Measurements from ENCODE around the gene SLC50A1. TPM values are rescaled to one million over a fixed set of nuclear protein-coding genes. Genes with fewer than 3 reads are reported as not detected.
"Not testable (repeated sequence)": the region's sequence is repeated elsewhere in the genome, so short reads cannot be mapped to it uniquely, and the experiment has no call there.

SLC50A1 gene
- total RNA-seq, 1 experiment from 2014 or later, result 24.9 TPM

DNA sequence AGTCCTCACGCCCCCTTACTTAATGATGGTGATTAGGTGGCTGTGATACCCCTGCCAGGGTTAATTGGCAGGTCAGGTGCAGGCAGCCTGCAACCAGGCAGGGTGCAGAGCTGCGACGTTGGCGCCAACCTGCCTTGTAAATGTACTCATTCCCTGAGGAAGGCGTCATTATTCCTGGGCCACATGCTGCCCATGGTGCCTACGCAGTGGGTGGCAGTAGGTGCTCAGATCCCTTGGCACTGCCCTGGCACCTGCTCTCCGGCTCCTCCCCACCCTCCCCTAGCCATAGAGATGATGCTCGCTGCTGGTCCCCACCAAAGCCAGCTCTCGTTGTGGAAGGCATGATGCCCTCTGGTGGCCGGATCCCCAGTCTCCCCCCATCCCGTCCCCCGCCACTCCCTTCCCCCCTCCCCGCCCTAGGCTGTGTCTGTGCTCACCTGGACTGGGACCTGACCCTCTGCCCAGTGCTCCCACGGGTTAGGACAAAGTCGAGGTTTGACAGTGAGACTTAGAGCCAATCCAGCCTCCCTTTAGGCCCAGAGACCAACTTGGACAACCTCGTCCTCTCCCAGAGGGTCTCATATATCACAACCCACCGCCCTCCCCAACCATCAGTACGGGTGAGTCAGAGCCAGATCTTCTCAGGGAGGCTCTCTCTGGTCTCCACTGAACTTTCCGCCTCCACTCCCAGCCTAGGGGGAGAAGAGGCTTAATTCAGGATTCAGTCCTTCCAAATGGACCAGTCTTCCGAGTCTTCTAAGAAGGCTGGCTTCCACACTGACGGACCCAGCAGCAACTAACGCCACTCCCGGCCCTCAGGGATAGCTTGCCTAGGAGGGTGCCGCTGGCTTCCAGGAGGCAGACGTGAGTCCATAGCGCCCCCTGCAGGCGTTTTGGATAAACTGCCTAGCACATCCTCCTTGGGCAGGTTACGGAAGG, 31.8 kb downstream of the SLC50A1 start:
- peaks cover 3 to 22% (median 13%) of the 10 kb centered on the region in 3 experiments for H3K36me3 Mint-ChIP-seq (ENCODE audit: insufficient read depth in 1 of 3, low read depth in 3 of 3)
- no peak overlapping the region for H3K4ac ChIP-seq (ENCODE audit: low read depth, low read length)
- no peaks in the 10 kb centered on the region; the same call in 1 of the 2 replicates for H3K79me2 ChIP-seq (ENCODE audit: insufficient read depth, low read length)
- H3K9me3 ChIP-seq (ENCODE audit: control insufficient read depth, low read depth, low read length), result no peaks in the 10 kb centered on the region
- peaks cover 4 to 5% of the 10 kb centered on the region in 2 experiments; a peak in 4 of 5 replicates for H3K9me3 Mint-ChIP-seq
- H3K4me1 ChIP-seq (ENCODE audit: insufficient read depth, low read length), result no peaks in the 10 kb centered on the region
- H3K27me3 ChIP-seq (ENCODE audit: insufficient read depth, low read length), result no peaks in the 10 kb centered on the region
- H3K27ac Mint-ChIP-seq, result peak overlapping the region in 2 of 3 experiments; percentile 83 to 96; a peak in 4 of 7 replicates
- H4K5ac ChIP-seq (ENCODE audit: insufficient read length, low read depth, low read length), result no peak overlapping the region
- peak overlapping the region; percentile 69 to 89 for H3K4me3 Mint-ChIP-seq
- H2BK20ac ChIP-seq (ENCODE audit: low read depth, low read length, poor library complexity, severe bottlenecking), result no peak overlapping the region
- peaks cover 10% of the 10 kb centered on the region for H3K23me2 ChIP-seq (ENCODE audit: insufficient read length, low read depth, low read length, poor library complexity, severe bottlenecking)
- no peak overlapping the region for H2AK5ac ChIP-seq (ENCODE audit: insufficient read length, low read length)
- H4K91ac ChIP-seq (ENCODE audit: insufficient read length, low read depth, low read length), result no peak overlapping the region
- H3K79me1 ChIP-seq (ENCODE audit: insufficient read depth, low read depth, low read length, poor library complexity, severe bottlenecking), result no peaks in the 10 kb centered on the region
- no peak overlapping the region for H3K23ac ChIP-seq (ENCODE audit: insufficient read length, low read depth, low read length)
- H2BK5ac ChIP-seq (ENCODE audit: insufficient read length, low read length), result no peak overlapping the region
- no peak overlapping the region for H3K18ac ChIP-seq (ENCODE audit: insufficient read length, low read depth, low read length)
- no peaks in the 10 kb centered on the region for H4K20me1 ChIP-seq (ENCODE audit: control insufficient read depth, insufficient read depth, insufficient read length)
- H3T11ph ChIP-seq (ENCODE audit: low read length), result no peak overlapping the region
- no peak overlapping the region for H3K27ac ChIP-seq (ENCODE audit: insufficient read length, low read depth, low read length)
- peaks cover 12 to 24% of the 10 kb centered on the region in 2 experiments for H3K4me1 Mint-ChIP-seq
- no peak overlapping the region for H2AFZ ChIP-seq (ENCODE audit: low read length)
- TF ChIP-seq, protein P1, sequence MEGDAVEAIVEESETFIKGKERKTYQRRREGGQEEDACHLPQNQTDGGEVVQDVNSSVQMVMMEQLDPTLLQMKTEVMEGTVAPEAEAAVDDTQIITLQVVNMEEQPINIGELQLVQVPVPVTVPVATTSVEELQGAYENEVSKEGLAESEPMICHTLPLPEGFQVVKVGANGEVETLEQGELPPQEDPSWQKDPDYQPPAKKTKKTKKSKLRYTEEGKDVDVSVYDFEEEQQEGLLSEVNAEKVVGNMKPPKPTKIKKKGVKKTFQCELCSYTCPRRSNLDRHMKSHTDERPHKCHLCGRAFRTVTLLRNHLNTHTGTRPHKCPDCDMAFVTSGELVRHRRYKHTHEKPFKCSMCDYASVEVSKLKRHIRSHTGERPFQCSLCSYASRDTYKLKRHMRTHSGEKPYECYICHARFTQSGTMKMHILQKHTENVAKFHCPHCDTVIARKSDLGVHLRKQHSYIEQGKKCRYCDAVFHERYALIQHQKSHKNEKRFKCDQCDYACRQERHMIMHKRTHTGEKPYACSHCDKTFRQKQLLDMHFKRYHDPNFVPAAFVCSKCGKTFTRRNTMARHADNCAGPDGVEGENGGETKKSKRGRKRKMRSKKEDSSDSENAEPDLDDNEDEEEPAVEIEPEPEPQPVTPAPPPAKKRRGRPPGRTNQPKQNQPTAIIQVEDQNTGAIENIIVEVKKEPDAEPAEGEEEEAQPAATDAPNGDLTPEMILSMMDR (conservative IDR thresholded peaks at IDR 0.05), result peak; percentile 83
- no peak overlapping the region for H2BK120ac ChIP-seq (ENCODE audit: low read depth, low read length, poor library complexity, severe bottlenecking)
- WGBS (ENCODE audit: extremely low coverage, insufficient read length, low lambda C conversion rate), result no CpG with 5 or more reads among the region's 28 CpGs
- H2BK12ac ChIP-seq (ENCODE audit: insufficient read length, low read depth, low read length), result no peak overlapping the region
- peak overlapping the region; percentile 94 for H3K4me2 ChIP-seq (ENCODE audit: insufficient read depth, insufficient read length, low read length)
- H3K27me3 Mint-ChIP-seq (ENCODE audit: low read depth), result peaks cover 3% of the 10 kb centered on the region
- no peak overlapping the region for H3K14ac ChIP-seq (ENCODE audit: insufficient read depth, low read length)
- no peak overlapping the region for H2BK15ac ChIP-seq (ENCODE audit: low read depth, low read length)
- peak; percentile 93 for DNase-seq
- H3K56ac ChIP-seq (ENCODE audit: insufficient read length, low read depth, low read length), result no peak overlapping the region
- H4K8ac ChIP-seq (replicated peaks; ENCODE audit: insufficient read length, low read depth, low read length), result no peak overlapping the region
- no peak overlapping the region for H3K9ac ChIP-seq (ENCODE audit: extremely low read depth, insufficient read length, low read length)

DNA sequence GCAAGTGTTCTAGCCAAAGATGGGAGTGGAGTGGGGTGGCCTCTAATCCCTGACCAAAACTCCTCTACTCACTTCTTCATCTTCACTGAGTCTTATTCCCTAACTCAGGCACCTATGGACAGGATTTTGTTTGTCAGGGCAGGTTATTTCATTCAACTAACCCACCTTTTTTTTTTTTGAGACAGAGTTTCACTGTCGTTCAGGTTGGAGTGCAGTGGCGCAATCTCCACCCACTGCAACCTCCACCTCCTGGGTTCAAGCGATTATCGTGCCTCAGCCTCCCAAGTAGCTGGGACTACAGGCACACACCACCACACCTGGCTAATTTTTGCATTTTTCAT, 32.4 kb downstream of the SLC50A1 start:
- not testable (repeated sequence) for H2BK12ac ChIP-seq (ENCODE audit: insufficient read length, low read depth, low read length); H3K9me3 ChIP-seq (ENCODE audit: control insufficient read depth, low read depth, low read length); H3K27ac ChIP-seq (ENCODE audit: insufficient read length, low read depth, low read length); H2BK5ac ChIP-seq (ENCODE audit: insufficient read length, low read length); H2BK20ac ChIP-seq (ENCODE audit: low read depth, low read length, poor library complexity, severe bottlenecking); H3K27me3 Mint-ChIP-seq (ENCODE audit: low read depth); H4K5ac ChIP-seq (ENCODE audit: insufficient read length, low read depth, low read length); H3K27ac Mint-ChIP-seq; DNase-seq; H2BK15ac ChIP-seq (ENCODE audit: low read depth, low read length); H2AK5ac ChIP-seq (ENCODE audit: insufficient read length, low read length); H3T11ph ChIP-seq (ENCODE audit: low read length); H3K9me3 Mint-ChIP-seq; H3K4me1 ChIP-seq (ENCODE audit: insufficient read depth, low read length); H3K56ac ChIP-seq (ENCODE audit: insufficient read length, low read depth, low read length); H3K9ac ChIP-seq (ENCODE audit: extremely low read depth, insufficient read length, low read length); H3K18ac ChIP-seq (ENCODE audit: insufficient read length, low read depth, low read length); H4K91ac ChIP-seq (ENCODE audit: insufficient read length, low read depth, low read length); H2BK120ac ChIP-seq (ENCODE audit: low read depth, low read length, poor library complexity, severe bottlenecking); H3K79me2 ChIP-seq (ENCODE audit: insufficient read depth, low read length); H3K4ac ChIP-seq (ENCODE audit: low read depth, low read length); H3K27me3 ChIP-seq (ENCODE audit: insufficient read depth, low read length); H3K23ac ChIP-seq (ENCODE audit: insufficient read length, low read depth, low read length); H3K79me1 ChIP-seq (ENCODE audit: insufficient read depth, low read depth, low read length, poor library complexity, severe bottlenecking); H4K8ac ChIP-seq (replicated peaks; ENCODE audit: insufficient read length, low read depth, low read length); H3K14ac ChIP-seq (ENCODE audit: insufficient read depth, low read length); H4K20me1 ChIP-seq (ENCODE audit: control insufficient read depth, insufficient read depth, insufficient read length); H2AFZ ChIP-seq (ENCODE audit: low read length)
- no CpG with 5 or more reads among the region's 4 CpGs for WGBS (ENCODE audit: extremely low coverage, insufficient read length, low lambda C conversion rate)
- H3K23me2 ChIP-seq (ENCODE audit: insufficient read length, low read depth, low read length, poor library complexity, severe bottlenecking), result peaks cover 12% of the 10 kb centered on the region
- H3K4me1 Mint-ChIP-seq, result peaks cover 13 to 26% of the 10 kb centered on the region in 2 experiments
- H3K4me2 ChIP-seq (ENCODE audit: insufficient read depth, insufficient read length, low read length), result peak overlapping the region; percentile 94
- peak overlapping the region in 1 of 2 experiments; percentile 89; a peak in 1 of 5 replicates for H3K4me3 Mint-ChIP-seq
- H3K36me3 Mint-ChIP-seq (ENCODE audit: insufficient read depth in 1 of 3, low read depth in 3 of 3), result peaks cover 3 to 22% (median 15%) of the 10 kb centered on the region in 3 experiments
